Measurements from ENCODE around the gene INS.

DNA sequence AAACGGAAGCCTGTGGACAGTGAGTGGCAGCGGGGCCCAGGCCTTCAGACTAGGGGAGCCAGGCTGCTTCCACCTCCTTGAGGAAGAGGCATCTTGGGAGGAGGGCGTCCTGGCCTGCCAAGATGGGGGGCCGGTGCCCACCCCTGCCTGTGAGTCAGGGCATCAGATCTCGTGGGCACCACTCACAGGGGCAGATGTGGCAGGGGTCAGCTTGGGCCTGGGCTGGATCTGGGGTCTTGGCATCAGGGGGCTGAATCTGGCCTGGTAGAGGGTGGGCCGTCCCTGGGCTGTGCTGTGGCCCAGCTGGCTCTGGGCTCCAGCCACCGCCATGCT lies 34.7 kb upstream of the INS start:
- TF ChIP-seq, protein P1, sequence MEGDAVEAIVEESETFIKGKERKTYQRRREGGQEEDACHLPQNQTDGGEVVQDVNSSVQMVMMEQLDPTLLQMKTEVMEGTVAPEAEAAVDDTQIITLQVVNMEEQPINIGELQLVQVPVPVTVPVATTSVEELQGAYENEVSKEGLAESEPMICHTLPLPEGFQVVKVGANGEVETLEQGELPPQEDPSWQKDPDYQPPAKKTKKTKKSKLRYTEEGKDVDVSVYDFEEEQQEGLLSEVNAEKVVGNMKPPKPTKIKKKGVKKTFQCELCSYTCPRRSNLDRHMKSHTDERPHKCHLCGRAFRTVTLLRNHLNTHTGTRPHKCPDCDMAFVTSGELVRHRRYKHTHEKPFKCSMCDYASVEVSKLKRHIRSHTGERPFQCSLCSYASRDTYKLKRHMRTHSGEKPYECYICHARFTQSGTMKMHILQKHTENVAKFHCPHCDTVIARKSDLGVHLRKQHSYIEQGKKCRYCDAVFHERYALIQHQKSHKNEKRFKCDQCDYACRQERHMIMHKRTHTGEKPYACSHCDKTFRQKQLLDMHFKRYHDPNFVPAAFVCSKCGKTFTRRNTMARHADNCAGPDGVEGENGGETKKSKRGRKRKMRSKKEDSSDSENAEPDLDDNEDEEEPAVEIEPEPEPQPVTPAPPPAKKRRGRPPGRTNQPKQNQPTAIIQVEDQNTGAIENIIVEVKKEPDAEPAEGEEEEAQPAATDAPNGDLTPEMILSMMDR (IDR thresholded peaks at IDR 0.05), result no peak
- TF ChIP-seq POLR2A (IDR thresholded peaks at IDR 0.05), result no peak
